Heart left ventricle (tissue), 13 donors: Measurements from ENCODE around the gene HOXA9.

Experiments
- CTCF ChIP-seq, 12 donors: fragments of 200-600 bp; sonication (generic) in 4 of 12; IDR thresholded peaks; one replicate each; pipeline versions ENCODE4 v1.5.0 to v1.8.0; 2018 to 2022; ENCODE audit warnings: antibody characterized with exemption in 12 of 12, mild to moderate bottlenecking in 5 of 12
- POLR2A ChIP-seq, 2 donors: fragments of 450-650 bp; IDR thresholded peaks; one replicate each; pipeline ENCODE4 v1.6.1; 2017; ENCODE audit warnings: antibody characterized with exemption in 2 of 2, mild to moderate bottlenecking in 2 of 2, moderate library complexity in 2 of 2
- donor health status: ischemic (EF 13 %, LVEDD 7.1; RV severe dilation, severe dysfunction).
- donor health status: DM: no; HTN: yes; CAD: no.
- donor health status: DM: no; HTN: no; CAD: no.
- donor health status: ischemic (EF 25% LVEDD 6.9; RV normal size, moderate dysfunction).
- donor health status: ischemic (EF 25% LVEDD 5.7; RV mildly dilated, moderate dysfunction).
- donor health status: ischemic (EF 35%, LVEDD 5.7; RV mildly dilated, moderate dysfunction).
- donor health status: nonischemic (EF 11% LVEDD 7.7; RV severe dilation, severe dysfunction).
- donor health status: DM: yes; HTN: yes; CAD: no.
- donor health status: PGD.
- donor health status: ischemic (EF 29% LVEDD 5.4; RV normal size, mild dysfunction).
- donor health status: nonischemic (EF 23%, LVEDD 6.1; RV moderate dilation, normal function).

- TF ChIP-seq CTCF (IDR thresholded peaks at IDR 0.05) (no peak), POLR2A (IDR thresholded peaks at IDR 0.05) (no peak)
Measured at GRCh38 chr7:27172315-27172774, 7.0 kb upstream of the HOXA9 start.
